Osteocyte (in vitro differentiated cells): ENCODE results near the gene FCAMR. TPM values are rescaled to one million over a fixed set of nuclear protein-coding genes. Genes with fewer than 3 reads are reported as not detected.

Experiments used
- DNase-seq: peaks from one replicate; pipeline ENCODE4 v3.0.0; 2021; ENCODE audit warnings: mixed read lengths; ENCODE audit not compliant: unreplicated experiment; ENCODE audit errors: extremely low spot score
- H3K27ac Mint-ChIP-seq: one replicate; pipeline ENCODE4 v1.8.0; 2021; ENCODE audit warnings: mild to moderate bottlenecking, mixed read lengths; ENCODE audit not compliant: unreplicated experiment
- H3K27me3 Mint-ChIP-seq: one replicate; pipeline ENCODE4 v1.8.0; 2021; ENCODE audit warnings: mixed read lengths; ENCODE audit not compliant: unreplicated experiment
- H3K36me3 Mint-ChIP-seq: one replicate; pipeline ENCODE4 v1.8.0; 2021; ENCODE audit warnings: mixed read lengths; ENCODE audit not compliant: unreplicated experiment
- H3K4me1 Mint-ChIP-seq: one replicate; pipeline ENCODE4 v1.8.0; 2021; ENCODE audit warnings: mixed read lengths; ENCODE audit not compliant: unreplicated experiment
- H3K4me3 Mint-ChIP-seq: one replicate; pipeline ENCODE4 v1.8.0; 2021; ENCODE audit warnings: mild to moderate bottlenecking, moderate library complexity, mixed read lengths; ENCODE audit not compliant: unreplicated experiment
- H3K9me3 Mint-ChIP-seq: one replicate; pipeline ENCODE4 v1.8.0; 2021; ENCODE audit warnings: mixed read lengths; ENCODE audit not compliant: unreplicated experiment
- total RNA-seq: library from RNA; stranded (reverse); gene quantifications from 2 replicates; pipeline ENCODE4 v1.2.1, GENCODE V29; 2021
- TF ChIP-seq, protein P1 (sequence below): fragments of 200-600 bp; sonication (generic); IDR thresholded peaks from 2 replicates; pipeline ENCODE4 v1.5.0; 2021; ENCODE audit warnings: antibody characterized with exemption, mild to moderate bottlenecking, moderate library complexity

The FCAMR gene
- total RNA-seq, 1 donor from 2014 or later = not detected

DNA sequence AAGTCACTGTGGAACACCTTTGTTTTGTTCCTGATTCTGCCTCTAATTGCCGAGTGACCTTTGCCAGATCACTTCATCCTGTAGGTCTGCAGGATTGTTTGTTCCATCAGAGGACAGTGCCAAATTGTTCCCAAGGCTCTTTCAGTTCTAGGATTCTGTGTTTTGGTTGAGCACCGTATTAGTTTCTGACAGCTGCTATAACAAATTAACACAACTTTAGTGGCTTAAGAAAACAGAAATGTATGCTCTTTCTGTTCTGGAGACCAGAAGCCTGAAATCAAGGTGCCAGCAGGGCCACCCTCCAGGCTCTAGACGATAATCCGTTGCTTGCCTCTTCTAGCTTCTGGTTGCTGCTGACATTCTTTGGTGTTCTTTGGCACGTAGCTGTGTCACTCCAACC is 20.6 kb downstream of the FCAMR start:
- Mint-ChIP-seq H3K27ac (no peak overlapping the region), H3K27me3 (peaks cover 12% of the 10 kb centered on the region), H3K9me3 (no peaks in the 10 kb centered on the region), H3K36me3 (no peaks in the 10 kb centered on the region), H3K4me3 (no peak overlapping the region), H3K4me1 (no peaks in the 10 kb centered on the region)
- DNase-seq = no peak
- TF ChIP-seq, protein P1, sequence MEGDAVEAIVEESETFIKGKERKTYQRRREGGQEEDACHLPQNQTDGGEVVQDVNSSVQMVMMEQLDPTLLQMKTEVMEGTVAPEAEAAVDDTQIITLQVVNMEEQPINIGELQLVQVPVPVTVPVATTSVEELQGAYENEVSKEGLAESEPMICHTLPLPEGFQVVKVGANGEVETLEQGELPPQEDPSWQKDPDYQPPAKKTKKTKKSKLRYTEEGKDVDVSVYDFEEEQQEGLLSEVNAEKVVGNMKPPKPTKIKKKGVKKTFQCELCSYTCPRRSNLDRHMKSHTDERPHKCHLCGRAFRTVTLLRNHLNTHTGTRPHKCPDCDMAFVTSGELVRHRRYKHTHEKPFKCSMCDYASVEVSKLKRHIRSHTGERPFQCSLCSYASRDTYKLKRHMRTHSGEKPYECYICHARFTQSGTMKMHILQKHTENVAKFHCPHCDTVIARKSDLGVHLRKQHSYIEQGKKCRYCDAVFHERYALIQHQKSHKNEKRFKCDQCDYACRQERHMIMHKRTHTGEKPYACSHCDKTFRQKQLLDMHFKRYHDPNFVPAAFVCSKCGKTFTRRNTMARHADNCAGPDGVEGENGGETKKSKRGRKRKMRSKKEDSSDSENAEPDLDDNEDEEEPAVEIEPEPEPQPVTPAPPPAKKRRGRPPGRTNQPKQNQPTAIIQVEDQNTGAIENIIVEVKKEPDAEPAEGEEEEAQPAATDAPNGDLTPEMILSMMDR = no peak

DNA sequence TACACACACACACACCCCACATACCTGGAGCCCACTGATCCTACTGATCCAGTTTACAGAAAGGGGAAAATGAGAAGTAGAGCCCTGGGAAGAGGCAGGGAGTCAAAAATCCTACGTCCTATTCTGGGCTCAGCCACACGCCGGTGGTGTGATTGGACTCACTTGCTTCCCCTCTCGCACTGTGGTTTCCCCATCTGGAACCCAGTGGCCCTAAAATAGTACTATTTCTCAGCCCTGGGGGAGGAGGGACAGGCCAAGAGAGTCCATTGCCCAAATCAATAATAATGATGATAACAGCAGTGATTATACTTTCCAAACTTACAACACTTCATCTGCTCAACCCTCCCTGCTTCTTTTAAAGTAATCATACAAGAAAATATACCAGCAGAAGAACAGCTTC is 21.1 kb downstream of the FCAMR start:
- Mint-ChIP-seq H3K36me3 (no peaks in the 10 kb centered on the region), H3K4me1 (no peaks in the 10 kb centered on the region), H3K4me3 (no peak overlapping the region), H3K27ac (no peak overlapping the region), H3K9me3 (no peaks in the 10 kb centered on the region), H3K27me3 (peaks cover 12% of the 10 kb centered on the region)
- TF ChIP-seq, protein P1 = no peak
- DNase-seq = no peak

DNA sequence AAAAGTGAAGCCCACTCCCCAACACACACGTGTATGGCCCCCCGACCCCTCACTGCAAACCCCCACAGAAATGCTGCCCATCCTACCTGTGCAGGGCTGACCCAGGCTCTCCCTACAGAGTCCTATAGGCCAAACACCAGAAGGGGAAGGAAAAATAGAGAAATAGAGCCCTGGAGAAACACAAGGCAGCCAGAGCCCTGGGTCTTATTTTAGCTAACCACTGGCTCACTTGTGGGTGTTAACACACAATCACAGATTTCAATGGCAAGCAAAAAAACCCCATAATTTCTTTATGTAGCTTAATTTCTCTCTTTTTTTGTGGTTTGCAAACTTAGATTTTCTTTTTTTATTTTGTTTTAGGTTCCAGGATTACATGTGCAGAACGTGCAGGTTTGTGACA is 23.0 kb downstream of the FCAMR start:
- Mint-ChIP-seq H3K4me3 (no peak overlapping the region), H3K27me3 (peaks cover 21% of the 10 kb centered on the region), H3K9me3 (no peaks in the 10 kb centered on the region), H3K36me3 (no peaks in the 10 kb centered on the region), H3K4me1 (no peaks in the 10 kb centered on the region), H3K27ac (no peak overlapping the region)
- TF ChIP-seq, protein P1 = no peak
- no peak for DNase-seq

DNA sequence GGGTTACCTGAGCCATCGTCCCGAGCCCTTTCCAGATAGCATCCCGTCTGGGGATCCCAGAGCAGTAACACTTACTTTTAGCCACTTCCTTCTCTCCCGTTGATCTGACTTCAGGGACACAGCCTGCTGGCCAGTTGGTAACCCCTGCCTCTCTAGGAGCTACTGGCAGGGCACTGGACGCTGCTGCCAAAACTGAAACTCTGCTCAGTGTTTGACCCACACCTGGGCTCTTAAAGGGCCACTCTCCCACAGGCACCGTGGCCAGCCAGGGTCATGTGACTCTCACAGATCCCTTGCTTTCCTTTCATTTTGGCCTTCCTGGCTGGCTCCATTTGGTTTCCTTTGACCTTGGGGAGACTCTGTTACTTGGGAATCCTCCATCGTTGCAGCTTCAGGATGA is 24.0 kb downstream of the FCAMR start, which contains the start of gene PIGR:
PIGR (minus strand) TSS at position 206 of the 400 bp plus-strand sequence. CDS start 5,935 bp downstream, outside the sequence.
- Mint-ChIP-seq H3K4me3 (no peak within 1 kb of the TSS), H3K4me1 (no peaks in the 10 kb centered on the region), H3K36me3 (no peaks in the 10 kb centered on the region), H3K27me3 (peaks cover 21% of the 10 kb centered on the region), H3K9me3 (no peaks in the 10 kb centered on the region), H3K27ac (no peak within 1 kb of the TSS)
- DNase-seq = no peak
- TF ChIP-seq, protein P1 = no peak

DNA sequence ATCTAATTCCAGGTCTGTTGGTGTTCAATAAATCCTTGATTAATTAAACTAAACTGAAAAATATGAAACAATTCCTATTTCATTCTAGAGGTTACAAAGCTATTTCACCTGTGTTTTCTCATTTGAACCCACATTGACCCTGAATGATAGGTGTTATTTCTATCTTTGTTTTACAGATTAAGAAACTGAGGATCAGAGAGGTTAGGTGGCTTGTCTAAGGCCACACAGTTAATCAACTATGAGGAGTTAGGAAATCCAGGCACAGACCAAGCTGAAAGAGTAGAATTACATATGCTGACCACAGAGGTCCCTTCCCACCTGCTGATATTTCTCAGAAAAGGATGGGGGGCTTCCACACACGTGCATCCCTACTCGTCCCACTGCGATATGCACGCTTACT is 24.5 kb downstream of the FCAMR start:
- H3K4me3 Mint-ChIP-seq = no peak overlapping the region
- H3K36me3 Mint-ChIP-seq = no peaks in the 10 kb centered on the region
- H3K9me3 Mint-ChIP-seq = no peaks in the 10 kb centered on the region
- DNase-seq = no peak
- no peak overlapping the region for H3K27ac Mint-ChIP-seq
- H3K4me1 Mint-ChIP-seq = no peaks in the 10 kb centered on the region
- peaks cover 21% of the 10 kb centered on the region for H3K27me3 Mint-ChIP-seq
- TF ChIP-seq, protein P1 = no peak
